ENCODE data around the gene AGO4.
"Not testable (repeated sequence)": the region's sequence is repeated elsewhere in the genome, so short reads cannot be mapped to it uniquely, and the experiment has no call there.

The AGO4 gene

DNA sequence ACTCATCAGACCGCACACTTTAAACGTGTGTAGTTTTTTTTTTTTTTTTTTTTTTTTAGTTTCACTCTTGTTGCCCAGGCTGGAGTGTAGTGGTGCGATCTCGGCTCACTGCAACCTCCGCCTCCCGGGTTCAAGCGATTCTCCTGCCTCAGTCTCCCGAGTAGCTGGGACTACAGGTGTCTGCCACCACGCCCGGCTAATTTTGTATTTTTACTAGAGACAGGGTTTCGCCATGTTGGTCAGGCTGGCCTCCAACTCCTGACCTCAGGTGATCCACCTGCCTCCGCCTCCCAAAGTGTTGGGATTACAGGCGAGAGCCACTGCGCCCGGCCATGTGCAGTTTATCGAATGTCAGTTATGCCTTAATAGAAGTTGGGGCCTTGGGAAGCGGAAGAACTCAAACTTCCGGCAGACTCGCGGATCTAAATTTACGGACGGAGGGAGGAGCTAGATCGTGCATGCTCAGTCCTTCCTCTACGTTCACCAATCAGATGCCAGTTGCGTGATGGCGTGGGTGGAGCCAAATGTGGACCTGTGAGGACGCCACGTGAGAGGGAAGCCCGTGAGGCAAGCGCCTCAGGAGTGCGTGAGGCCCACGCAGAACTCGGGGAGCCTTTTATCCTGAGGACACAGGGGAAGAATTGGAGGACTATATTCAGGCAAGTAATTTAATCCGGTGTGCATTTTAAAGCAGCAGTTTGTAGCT, 61.6 kb downstream of the AGO4 start:
- not testable (repeated sequence) for DNase-seq

DNA sequence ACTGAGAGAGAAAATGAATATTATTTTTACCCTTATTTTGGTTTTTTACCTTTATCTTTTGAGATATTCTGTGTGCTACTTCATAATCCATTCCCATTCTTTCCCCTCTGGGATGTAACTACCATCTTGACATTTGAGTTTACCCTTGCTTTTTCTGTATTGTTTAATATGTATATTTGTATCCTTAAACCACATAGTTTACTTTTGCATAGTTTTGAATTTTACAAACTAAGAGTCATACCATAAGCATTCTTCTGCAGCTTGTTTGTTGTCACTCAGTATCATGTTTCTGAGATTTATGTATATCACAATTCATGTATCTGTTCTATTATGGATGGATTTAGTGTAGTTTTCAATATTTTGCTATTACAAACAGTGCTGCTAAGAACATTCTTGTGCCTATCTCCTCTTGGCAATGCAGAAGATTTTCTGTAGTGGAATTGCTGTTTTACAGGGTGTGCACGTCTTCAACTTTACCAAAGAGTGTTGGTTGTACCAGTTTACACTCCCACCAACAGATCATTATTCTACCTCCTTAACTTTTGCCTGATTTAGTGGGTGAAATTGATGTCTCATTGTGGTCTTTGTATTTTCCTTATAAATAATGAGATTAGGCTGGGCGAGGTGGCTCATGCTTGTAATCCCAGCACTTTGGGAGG, 63.0 kb downstream of the AGO4 start:
- no peak for DNase-seq

DNA sequence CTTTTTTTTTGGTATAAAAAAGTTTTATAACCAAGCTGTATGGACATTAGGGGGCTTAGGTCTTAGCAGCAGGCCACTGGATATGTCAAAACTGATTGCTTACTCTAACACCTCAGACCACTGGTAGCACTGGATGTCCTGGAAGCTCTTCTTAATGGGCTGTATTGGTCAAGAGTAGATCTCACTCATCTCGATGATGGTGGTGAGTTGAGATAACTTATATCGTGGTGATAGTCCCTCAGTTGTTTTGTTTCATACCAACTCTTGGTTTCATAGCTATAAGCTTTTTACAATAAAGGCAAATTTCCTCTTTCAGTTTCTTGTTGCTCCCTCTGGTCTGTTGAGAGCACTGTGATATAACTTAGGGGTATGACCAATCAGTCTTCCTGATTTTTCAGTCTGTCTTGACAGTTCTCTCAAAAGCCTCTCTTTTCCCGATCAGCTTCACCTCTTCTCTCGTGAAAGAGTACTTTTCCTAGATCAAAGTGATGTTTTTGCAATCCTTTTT, 65.5 kb downstream of the AGO4 start:
- no peak for DNase-seq

DNA sequence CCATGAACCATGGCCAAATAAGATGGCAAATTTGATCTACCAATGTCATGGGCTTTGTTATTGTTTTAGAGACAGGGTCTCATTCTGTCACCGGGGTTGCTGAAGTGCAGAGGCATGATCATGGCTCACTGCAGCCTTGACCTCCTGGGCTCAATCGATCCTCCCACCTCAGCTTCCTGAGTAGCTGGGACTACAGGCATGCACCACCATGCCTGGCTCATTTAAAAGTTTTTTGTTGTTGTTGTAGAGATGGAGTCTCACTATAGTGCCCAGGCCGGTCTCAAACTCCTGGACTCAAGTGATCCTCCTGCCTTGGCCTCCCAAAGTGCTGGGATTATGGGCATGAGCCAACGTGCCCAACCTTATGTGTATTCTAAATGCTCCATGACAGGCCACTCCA, 66.3 kb downstream of the AGO4 start:
- DNase-seq, result not testable (repeated sequence)

DNA sequence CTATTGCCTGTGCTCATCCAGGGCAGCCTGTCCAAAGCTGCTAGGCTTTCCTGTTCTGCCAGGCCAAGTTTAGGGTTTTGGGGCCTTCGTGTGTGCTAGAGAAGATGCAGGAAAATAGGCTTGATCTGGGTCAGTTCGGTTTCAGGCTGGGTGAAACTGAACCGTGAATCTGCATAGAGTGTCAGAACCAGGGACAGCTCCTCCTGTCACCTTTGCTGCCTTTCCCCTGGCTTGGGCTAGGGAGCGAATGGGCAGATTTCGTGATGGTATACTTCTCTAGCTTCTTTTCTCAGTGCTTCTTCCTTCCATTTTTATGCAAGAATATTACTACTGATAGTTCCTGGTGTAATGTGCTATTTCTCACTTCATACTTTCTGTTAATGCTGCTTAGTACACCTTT, 69.2 kb downstream of the AGO4 start:
- DNase-seq, result no peak

DNA sequence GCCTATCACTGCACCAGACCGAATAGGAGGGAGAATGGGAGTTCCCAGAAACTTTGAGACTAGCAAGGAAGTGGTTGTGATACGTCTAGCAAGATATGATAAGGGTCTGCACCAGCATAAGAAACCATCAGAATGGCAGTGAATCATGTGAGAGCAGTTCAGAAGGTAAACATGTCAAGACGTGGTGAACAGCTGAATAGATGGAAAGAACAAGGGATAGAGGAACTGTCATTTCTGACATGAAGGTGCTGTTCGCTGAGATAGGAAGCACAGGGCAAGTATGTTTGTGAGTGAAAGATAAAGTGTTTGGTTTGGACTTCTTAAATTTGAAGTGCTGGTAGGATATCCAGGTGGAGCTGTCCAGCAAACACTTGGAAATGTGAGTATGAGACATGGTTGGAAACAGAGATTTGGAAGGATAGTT, 74.0 kb downstream of the AGO4 start:
- no peak for DNase-seq

DNA sequence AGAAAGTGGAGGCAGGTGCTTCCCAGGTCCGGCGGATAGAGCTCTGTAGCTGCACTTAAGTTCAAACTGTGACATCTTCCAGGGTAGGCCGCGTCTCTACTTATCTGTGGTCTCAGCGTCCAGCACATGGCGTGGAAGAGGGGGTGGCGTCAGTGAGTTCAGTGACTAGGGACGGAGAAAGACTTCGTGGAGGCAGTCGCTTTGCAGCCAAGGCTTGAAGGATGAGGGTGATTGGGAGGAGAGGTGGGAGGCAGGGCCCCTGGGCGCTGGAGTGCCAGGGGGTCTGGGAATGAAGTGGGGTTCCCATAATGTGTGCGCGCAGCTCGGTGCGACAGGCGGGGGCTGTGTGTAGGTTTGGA, 74.7 kb downstream of the AGO4 start:
- no peak for DNase-seq

DNA sequence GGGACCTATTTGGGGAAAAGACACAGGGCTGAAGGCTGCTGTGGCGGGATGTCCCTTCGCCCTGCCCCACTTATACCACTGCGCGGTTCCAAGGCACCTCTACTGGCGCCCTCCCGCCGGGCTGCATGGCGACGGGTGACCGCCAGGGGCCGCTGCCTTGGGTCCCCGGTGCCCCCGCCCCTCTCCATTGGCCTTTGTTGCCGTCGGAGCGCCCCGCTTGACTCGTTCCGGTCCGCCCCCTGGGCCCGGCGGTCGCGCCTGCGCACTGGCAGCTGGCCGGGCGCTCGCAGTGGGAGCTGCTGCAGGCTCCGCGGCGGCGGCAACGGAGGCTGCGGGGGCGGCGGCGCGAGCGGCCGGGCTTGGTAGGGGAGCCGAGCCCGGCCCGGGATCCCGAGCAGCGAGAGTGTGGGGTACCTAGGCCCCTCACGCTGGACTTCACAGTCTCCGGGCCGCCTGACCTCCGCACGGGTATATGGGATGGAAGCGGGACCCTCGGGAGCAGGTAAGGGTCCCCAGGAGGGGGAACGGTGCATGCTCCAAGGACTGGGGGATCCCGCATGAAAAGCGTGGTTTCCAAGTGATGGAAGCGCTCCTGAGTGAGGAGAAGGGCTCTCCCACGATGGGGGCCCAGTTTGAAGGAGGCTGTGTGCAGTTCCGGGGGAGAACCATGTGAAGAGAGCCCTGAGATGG, 75.3 kb downstream of the AGO4 start, which contains the start of gene AGO1:
Gene AGO1, plus strand, starts transcription at position 265 of the 690 bp plus-strand sequence. Its CDS starts 213 bp downstream, at position 478.
- DNase-seq, result peak; percentile 95

DNA sequence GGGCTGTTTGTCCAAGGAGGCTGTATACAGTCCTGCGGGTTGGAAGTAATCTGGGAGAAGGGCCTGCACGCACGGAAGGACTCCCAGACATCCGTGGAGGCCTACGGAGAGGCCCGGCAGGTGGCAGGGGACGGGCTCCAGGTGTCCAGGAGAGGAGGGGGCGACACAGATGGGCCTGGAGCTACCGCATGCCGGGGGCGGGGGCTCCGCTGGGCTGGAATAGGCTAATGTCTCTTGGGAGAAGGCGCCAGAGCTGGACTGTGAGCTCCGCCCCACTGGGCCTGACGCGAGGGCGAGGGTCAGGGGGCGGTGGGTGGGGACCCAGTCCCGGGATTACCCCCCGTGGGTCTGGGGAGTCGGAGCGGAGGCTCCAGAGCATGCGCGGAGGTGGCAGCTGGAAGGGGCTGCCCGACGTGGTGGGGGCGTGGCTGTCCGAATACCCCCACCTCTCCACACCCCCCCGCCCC, 75.9 kb downstream of the AGO4 start:
- DNase-seq, result peak; percentile 27

DNA sequence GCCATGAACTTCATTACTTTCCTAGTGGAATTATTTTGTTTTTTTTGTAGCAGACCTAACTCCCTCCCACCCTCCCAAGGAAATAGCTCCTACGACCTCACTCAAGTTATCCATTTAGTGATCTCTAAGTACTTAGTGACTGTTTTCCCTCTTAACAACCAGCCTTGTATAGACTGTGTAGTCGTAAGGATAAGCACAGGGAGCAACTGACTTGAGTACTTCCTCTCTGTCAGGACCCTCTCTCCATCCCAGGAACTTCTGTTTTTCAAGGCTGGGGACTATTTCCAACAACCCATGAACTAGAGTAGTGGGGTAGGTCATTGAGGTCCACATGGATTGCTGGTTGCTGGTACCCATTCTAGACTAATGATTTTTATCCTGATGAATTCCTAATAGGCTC, 77.1 kb downstream of the AGO4 start:
- no peak for DNase-seq

DNA sequence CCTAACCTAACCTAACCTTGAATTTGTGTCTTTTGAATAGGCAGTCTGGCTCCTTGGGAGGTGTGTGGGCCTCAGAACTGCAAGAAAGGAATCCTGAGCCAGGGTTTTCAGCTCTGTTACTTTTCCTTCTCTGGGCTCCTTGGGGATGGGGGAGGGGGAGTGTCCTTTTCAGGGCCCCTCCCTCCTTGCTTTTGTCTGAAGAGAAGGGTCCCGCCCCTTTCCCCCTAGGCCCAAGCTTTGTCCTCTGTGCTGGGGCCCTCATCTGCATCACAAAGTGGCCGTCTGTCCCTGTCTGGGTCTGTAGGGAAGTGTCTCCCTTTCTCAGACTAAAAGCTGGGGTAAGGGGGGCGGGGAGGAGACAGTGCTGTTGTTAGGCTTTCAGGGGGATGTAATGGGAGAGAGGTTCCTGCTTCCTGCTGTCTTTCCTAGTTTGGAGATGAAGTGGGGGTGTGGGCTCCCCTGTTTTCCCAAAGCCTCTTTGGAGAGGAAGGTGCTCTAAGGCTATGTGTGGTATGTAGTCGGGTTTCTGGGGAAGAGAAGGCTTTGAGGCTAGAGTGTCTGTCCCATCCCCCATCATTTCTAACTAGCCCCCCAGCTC, 78.2 kb downstream of the AGO4 start:
- DNase-seq, result no peak

DNA sequence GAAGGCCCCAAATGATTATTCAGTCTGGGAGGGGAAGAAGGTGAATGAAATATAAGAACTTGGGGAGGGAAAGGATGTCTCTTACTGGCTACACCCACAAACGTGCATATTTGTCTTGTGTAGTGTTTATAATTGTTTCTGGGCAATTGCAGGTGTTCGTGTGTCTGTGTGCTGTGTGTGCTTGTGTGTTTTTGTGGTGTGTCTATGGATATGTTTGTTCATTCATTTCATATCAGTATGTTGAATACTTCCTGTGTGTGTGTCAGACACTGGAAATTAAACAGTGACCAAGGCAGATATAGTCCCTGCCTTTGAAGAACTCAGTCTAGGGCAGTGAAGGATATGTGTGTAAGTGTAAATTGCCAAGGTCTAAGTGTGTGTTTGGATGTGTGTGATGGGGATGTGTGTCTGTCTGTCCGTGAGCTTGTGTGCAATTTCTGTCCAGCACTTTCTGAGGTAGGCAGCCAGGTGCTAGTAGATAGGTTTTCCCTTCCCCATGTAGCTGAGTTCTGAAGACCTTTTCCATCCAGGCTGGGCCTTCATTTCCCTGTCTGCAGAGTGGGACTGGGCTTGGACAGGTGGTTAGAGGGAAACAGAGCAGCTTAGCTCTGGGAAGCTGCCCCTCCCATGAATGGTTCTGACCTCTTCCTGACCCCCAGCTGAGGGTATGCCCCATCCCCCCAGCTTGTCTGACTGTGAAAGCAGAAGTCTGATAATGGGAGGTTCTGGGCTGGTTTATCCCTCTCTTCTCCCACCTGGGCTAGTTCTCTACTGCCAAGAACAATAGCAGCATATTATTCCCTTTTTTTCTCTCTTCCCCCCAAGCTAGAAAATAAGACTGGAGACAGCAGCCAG, 79.0 kb downstream of the AGO4 start:
- no peak for DNase-seq

DNA sequence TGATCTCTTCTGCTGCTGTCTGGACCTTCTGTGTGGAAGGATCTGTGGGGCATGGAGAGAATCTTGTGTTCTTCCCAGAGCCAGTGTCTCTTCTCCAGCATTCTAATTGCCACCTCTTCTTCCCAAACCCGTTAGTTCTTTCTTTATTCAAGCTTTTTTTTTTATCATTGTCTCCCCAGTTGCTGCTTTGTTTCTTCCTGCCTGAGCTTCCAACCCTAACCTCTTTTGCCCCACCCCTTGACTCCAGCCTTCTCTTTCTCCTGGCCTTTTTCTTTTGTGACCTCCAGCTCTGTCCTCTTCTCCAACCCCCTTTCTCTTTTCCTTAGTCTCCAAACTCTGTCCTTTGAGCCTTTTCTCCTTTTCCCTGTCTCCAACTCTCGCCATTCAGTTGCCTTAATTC, 79.7 kb downstream of the AGO4 start:
- DNase-seq, result no peak

DNA sequence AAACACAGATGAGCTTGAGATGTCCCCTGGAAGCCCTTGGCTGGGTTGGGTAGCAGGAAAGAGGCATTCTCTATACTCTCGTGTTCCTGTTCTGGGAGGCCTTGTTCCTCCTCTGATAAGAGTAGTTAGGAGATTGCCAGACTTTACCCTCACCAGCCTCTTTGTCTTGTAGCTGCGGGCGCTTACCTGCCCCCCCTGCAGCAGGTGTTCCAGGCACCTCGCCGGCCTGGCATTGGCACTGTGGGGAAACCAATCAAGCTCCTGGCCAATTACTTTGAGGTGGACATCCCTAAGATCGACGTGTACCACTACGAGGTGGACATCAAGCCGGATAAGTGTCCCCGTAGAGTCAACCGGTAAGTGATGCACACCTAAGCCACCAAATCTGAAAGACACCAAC, 80.4 kb downstream of the AGO4 start:
- no peak for DNase-seq

DNA sequence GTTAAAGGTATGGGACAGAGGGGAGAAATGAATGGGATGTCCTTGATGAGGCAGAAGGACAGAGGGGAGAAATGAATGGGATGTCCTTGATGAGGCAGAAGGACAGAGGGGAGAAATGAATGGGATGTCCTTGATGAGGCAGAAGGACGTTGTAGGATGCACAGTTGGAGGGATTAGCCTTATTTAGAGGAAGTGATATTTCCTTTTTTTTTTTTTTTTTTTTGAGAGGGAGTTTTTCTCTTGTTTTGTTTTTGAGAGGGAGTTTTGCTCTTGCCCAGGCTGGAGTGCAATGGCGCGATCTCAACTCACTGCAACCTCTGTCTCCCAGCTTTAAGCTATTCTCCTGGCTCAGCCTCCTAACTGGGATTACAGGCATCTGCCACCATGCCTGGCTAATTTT, 81.2 kb downstream of the AGO4 start:
- not testable (repeated sequence) for DNase-seq

DNA sequence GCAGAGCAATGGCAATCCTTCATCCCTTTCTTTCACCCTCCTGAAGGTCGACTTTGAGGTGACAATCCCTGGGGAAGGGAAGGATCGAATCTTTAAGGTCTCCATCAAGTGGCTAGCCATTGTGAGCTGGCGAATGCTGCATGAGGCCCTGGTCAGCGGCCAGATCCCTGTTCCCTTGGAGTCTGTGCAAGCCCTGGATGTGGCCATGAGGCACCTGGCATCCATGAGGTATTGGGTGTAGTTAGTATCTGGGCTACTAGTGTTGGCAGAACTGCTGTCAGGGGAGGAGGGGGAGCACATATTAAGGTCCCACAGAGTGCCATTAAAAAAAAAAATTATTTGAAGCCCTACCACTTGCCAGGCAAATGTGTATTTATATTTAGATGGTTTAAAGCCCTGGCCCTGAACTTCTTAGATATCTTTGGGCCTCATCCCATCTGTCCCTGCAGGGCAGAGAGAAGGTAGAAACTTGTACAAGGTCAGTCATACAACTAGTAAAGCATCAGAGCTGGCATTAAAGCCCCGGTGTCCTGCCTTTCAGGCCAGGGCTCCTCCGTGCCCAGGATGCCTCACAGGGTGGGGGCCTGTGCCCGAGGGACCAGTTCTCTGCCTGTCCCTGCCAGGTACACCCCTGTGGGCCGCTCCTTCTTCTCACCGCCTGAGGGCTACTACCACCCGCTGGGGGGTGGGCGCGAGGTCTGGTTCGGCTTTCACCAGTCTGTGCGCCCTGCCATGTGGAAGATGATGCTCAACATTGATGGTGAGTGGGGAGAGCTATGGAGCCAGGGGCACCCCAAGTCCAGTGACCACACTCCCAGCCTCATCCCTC, 85.4 kb downstream of the AGO4 start:
- DNase-seq, result no peak

DNA sequence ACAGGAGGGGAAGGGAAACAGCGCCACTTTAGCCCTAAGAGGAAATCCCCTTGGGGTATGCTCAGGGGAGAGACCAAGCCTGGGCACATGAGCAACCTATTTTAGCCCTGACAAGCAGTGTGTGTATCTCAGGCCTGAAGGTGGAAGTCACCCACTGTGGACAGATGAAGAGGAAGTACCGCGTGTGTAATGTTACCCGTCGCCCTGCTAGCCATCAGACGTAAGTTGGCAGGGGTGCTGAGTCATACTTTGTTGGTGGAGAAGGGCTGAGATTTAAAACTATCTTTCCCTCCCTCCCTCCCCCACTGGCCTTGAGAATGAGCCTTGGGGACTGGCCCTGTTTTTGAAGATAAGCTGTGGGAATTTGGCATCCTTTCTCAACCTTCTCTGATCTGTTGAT, 86.4 kb downstream of the AGO4 start:
- no peak for DNase-seq

DNA sequence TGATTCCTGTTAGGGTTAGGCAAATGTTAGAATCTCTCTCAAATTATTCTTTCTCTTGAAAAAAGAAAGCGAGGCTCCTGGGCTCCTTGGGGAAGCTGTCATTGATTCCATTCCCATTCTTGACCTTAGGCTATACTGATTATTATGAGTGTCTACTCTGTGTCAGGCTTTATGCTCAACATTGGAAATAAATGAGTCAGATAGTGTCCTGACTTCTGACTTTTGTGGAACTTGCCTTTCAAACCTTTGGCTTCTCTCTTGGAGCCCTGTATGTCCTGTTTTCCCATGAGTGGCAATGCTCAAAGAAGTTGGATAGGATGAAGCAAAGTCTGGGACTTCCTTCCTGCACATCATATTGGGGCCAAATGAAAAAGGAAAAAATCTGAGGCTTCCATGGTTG, 86.8 kb downstream of the AGO4 start:
- DNase-seq, result no peak

DNA sequence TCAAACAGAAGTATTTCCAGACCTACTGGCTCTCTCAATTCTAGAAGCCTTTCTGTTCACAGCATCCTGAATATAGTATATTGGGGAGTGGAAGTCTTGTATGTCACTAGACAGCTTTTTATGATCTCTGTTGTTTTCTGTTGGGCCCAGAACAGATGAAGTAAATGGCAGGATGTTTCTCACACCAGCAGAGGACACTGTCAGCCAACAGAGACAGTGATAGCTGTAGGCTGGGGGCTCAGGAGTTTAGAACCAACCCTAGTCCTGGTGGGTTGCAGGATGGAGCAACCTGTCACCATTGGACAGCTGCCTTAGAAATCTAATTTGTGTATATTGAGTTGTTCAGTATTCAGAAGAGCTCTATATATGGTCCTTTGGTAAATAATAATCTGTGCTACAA, 92.1 kb downstream of the AGO4 start:
- DNase-seq, result no peak

DNA sequence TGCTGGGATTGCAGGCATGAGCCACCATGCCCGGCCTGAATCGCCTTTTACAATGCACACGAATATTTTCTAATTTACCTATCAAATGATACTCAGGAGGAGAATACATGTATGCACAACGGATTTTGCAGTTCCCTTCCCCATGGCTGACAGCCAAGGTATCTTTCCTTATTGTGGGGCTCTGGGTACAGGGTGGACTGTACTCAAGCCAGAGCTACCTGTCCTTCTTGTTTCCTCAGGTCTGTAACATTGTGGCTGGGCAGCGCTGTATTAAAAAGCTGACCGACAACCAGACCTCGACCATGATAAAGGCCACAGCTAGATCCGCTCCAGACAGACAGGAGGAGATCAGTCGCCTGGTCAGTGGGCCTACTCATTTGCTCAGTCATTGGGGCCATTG, 93.4 kb downstream of the AGO4 start:
- no peak for DNase-seq

DNA sequence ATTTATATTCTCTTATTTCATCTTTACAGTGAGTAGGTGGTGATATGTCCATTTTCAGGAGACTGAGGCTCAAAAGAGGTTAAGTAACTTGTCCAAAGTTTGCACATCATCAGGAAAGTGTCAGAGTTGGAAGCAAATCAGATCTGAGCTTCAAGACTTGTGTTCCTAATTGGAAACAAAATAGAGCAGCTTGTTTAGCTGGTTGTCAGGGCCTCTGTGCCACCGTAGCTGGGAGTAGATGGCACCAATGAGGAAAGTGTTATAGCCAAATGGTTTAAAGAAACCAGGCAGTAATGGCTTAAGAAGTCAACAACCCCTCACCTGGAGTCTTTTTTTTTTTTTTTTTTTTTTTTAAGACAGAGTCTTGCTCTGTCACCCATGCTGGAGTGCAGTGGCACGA, 94.9 kb downstream of the AGO4 start:
- no peak for DNase-seq

Data from activated T-cell treated with anti-CD3 and anti-CD28 coated beads for 4 hours (primary cell).